GM21786 (cell line): ENCODE results near the gene CD59.
"Not testable (repeated sequence)": the region's sequence is repeated elsewhere in the genome, so short reads cannot be mapped to it uniquely, and the experiment has no call there.

Experiments used
- ATAC-seq: cut with Tn5 transposase; IDR thresholded peaks from one replicate; pipeline ENCODE4 v1.9.1; 2021; ENCODE audit not compliant: unreplicated experiment

CD59 gene

GRCh38 chr11:33696411-33696810, 39.8 kb downstream of the CD59 start:
- ATAC-seq: no peak

DNA sequence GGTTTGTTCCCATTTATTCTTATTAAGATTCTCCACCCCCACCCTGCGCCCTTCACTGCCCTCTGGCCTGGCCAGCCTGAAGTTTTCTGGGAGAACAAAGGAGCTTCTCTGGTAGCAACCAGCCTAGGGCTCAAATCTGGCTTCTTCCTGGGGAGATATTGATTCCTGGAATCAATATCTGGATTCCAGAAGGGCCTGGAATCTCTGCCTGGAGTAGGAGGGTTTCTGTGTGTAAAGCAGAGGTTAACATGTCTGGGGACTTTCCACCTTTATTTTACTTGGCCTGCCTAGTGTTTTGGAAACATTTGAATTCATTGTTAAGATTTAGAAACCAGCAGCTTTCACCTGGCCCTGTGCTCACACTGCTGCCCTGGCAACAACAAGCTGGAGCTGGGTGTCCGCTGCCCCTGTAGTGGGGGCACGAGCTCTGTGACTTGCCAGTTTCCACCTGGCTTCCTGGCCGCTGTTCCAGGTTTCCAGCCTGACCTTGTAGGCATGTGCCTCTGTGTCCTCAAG, 41.1 kb downstream of the CD59 start:
- no peak for ATAC-seq

- no peak for ATAC-seq
Measured at GRCh38 chr11:33694346-33695050, 41.7 kb downstream of the CD59 start.

GRCh38 chr11:33692541-33692940, 43.7 kb downstream of the CD59 start:
- no peak for ATAC-seq

DNA sequence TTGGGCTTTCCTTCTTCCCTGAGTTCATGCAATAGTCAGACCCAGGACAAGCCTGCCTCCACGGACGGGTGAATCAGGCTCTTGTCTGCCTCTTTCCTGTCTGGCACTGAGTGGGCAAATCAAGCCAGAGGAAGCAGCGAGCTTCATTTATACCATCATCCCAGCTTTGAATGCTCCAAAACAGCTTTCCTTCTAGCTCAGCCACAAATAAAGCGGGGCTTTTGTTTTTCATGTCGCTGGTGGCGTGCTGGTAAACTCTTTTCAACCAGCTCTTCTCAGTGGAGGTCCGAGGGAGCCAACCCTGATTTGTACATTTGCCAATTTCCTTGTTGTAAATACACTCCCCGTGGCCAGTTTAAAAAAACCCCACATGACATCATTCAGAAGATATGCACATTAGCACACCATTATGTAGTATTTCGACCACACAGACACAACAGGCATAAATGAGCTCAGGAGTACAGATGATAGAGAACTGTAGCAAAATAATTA, 44.2 kb downstream of the CD59 start:
- ATAC-seq: no peak

DNA sequence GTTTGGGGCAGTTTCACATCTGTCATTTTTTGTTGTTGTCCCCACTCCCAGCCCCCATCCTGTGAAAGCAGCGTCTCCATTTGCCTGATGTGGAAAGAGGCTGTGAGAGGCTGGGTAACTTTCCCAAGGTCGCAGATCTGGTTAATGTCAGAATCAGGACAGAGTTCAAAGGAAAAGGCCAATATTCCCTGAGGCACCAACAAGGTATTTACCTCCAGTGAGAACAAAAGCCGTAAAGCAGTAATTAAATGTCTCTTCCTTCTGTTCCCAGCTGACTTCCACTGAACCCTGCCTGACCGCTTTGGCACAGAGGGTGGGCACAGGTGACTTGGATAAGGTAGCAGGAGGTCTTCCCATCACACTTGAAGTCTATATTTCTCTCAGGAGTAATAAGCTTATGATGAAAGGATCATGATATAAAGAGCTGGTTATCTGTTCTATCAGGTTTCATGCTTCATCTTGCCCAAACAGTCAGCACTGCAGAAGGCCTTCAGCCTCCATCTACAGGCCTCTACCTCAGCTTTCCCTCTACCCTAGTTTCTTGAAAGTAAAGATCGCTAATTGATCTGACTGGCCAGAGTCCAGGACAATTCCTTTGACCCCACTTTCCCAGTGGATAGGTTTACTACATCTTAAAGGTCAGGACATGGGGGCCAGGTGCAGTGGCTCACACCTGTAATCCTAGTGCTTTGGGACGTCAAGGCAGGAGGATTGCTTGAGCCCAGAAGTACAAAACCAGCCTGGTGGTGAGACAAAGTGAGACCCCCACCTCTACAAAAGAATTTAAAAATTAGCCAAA, 45.0 kb downstream of the CD59 start:
- no peak for ATAC-seq

GRCh38 chr11:33690290-33691065, 45.7 kb downstream of the CD59 start:
- no peak for ATAC-seq

- no peak for ATAC-seq
Measured at GRCh38 chr11:33689501-33689900, 46.7 kb downstream of the CD59 start.

- no peak for ATAC-seq
Measured at GRCh38 chr11:33689085-33689484, 47.1 kb downstream of the CD59 start.

DNA sequence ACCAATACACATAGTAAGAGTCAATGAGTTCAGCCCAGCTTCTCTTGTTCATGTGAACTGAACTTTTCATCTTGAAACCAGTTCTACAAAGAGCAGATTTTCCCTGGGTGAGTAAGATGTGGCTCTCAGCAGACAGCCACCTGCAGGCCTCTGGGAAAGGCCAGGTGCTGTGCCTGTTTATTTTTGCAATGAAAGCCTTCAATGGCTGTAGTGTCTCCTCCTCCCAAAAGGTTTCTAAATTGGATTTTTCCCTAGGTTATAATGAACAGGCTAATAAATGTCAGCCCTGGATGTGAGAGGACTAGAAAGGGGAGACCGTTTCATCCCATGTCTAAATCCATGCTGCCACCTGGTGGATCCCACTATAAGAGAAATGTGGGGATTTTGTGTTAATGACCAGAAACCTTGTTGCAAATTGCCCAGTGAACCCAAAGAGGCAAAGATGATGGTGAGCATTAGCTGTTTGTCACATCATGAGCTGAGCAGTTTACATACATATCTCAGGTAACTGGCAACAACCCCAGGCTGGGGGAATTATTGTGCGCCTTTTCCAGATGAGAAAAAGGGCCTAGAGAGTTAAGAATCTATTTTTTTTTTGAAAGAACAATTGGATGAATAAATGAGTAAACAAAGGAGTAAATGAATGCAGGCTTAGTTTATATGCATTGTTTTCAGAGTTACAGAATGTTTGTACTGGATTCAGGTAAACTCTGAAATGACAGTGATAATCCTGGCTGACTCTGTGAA, 48.3 kb downstream of the CD59 start:
- no peak for ATAC-seq

DNA sequence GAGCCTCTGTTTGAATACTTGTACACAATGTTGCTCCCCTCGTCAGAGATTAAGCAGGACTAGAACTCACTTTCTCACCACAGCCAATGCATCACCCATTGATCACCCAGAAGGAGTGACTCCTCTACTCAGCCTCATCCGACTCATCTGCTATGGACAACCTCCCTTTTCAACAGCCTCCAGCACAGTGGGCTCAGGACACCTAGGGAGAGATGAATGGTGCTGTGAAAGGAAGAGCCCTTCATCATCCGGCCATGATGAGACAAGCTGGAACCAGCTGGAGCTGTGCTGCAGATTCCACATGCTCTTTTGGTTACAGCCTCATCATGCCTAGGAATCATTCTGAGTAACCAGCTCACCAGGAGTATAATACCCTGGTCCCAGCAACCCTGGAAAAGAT, 51.1 kb downstream of the CD59 start:
- no peak for ATAC-seq

- no peak for ATAC-seq
Measured at GRCh38 chr11:33684003-33684706, 52.1 kb downstream of the CD59 start.

DNA sequence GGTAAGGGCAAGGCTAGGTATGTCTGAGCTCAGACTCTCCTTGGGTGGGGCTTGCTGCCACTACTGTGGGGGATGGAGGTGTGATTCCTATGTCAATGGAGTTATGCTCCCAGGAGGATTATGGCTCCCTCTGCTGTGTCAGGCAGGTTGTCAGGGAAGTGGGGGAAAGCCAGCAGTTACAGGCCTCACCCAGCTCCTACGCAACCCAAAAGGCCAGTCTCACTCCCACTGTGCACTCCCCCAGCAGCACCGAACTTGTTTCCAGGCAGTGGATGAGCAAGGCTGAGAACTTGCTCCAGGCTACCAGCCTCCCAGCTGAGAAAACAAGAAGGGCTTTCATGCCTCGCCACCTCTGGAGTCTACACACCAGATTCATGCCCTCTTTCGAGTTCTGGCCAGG, 53.8 kb downstream of the CD59 start:
- ATAC-seq: no peak

- ATAC-seq: no peak
Measured at GRCh38 chr11:33682019-33682418, 54.2 kb downstream of the CD59 start.

DNA sequence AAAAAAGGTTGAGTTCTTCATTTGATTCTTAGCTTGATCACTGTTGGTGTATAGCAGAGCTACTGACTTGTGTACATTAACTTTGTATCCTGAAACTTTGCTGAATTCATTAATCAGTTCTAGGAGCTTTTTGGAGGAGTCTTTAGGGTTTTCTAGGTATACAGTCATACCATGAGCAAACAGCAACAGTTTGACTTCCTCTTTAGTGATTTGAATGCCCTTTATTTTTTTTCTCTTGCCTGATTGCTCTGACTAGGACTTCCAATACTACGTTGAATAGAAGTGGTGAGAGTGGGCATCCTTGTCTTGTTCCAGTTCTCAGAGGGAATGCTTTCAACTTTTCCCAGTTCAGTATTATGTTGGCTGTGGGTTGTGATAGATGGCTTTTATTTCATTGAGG, 57.6 kb downstream of the CD59 start:
- ATAC-seq: not testable (repeated sequence)

DNA sequence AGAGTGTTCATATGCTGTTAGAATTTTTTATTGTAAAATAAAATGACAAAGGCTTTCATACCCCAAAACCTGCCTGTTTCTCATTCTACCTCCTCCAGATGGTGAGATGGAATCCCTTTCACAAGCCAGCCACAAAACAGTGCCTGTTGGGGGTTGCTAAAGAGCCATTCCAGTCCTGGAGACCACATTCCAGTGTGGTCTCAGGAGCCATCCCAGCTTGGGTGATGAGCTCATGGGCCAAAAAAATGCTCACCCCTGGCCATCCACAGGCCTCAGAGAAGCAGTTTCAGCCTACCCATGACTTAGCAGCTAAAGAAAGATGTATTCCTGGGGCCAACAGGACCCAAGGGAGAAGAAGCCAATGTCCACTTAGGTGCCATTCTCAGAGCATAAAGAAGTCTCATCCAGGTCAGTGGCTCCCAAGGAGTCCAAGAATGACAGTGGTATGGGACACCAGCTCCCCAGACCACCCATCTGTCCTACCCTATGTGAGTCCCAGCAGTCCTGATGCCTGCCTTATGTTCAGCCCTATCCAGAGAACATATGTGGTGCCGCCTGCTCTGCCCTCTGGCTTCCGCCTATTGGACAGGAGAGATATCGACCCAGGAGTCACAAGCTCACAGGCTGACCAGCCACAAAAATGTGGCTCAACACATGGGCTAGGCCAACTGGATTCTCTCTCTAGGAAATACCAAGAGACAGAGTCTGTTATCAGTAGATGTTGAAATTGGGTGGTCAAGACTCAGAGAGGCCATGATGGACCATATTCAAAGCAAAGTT, 62.0 kb downstream of the CD59 start:
- ATAC-seq: no peak

GRCh38 chr11:33672273-33672672, 64.0 kb downstream of the CD59 start:
- ATAC-seq: no peak

GRCh38 chr11:33670250-33671011, 65.8 kb downstream of the CD59 start:
- ATAC-seq: no peak
